Suprapubic skin (tissue), 4 donors: ENCODE measurements around the gene GEMIN5. TPM values are rescaled to one million over a fixed set of nuclear protein-coding genes. Genes with fewer than 3 reads are reported as not detected.

Experiments used
- DNase-seq, 2 donors: peaks; one replicate each; pipeline ENCODE4 v3.0.0-alpha.2; 2019; ENCODE audit warnings: low spot score in 2 of 2
- H3K27ac ChIP-seq: fragments of 200-600 bp; sonication (generic); one replicate; pipeline ENCODE4 v1.5.1; 2019
- H3K27me3 ChIP-seq: fragments of 200-600 bp; sonication (generic); one replicate; pipeline ENCODE4 v1.5.1; 2019
- H3K36me3 ChIP-seq: fragments of 200-600 bp; sonication (generic); one replicate; pipeline ENCODE4 v1.5.1; 2019
- H3K4me1 ChIP-seq: fragments of 200-600 bp; sonication (generic); one replicate; pipeline ENCODE4 v1.5.1; 2019
- H3K4me3 ChIP-seq: fragments of 200-600 bp; sonication (generic); one replicate; pipeline ENCODE4 v1.5.1; 2019; ENCODE audit warnings: mild to moderate bottlenecking
- H3K9me3 ChIP-seq: fragments of 200-600 bp; sonication (generic); one replicate; pipeline ENCODE4 v1.5.1; 2019
- EP300 ChIP-seq: sonication (generic); formaldehyde crosslinking; IDR thresholded peaks from one replicate; pipeline ENCODE4 v1.6.1; 2017; ENCODE audit warnings: antibody characterized with exemption
- POLR2A ChIP-seq, 2 donors: fragments of 450-650 bp; IDR thresholded peaks; one replicate each; pipeline ENCODE4 v1.6.1; 2017; ENCODE audit warnings: antibody characterized with exemption in 2 of 2, mild to moderate bottlenecking in 2 of 2, moderate library complexity in 2 of 2
- POLR2AphosphoS5 ChIP-seq, 3 donors: sonication (generic); formaldehyde crosslinking; IDR thresholded peaks; one replicate each; pipeline ENCODE4 v1.6.1; 2017; ENCODE audit warnings: antibody characterized with exemption in 3 of 3
- WGBS: methylation state at CpG from one replicate; pipeline ENCODE4 v1.1.5; 2018; 5-methylcytosine and 5-hydroxymethylcytosine counted together
- total RNA-seq, 4 donors: library from RNA; depleted of rRNA; stranded (reverse); fragments of >200 nt; gene quantifications; one replicate each; pipeline ENCODE4 v1.1.0, GENCODE V29; 2016
- TF ChIP-seq, protein P1 (sequence below), 2 donors: fragments of 200-600 bp in 1 of 2; fragments of 450-650 bp in 1 of 2; sonication (generic) in 1 of 2; IDR thresholded peaks; one replicate each; pipeline ENCODE4 v1.5.1; 2016 to 2019; ENCODE audit warnings: antibody characterized with exemption in 2 of 2, mild to moderate bottlenecking in 1 of 2, moderate library complexity in 1 of 2

GEMIN5 gene
- total RNA-seq, 4 donors from 2014 or later = 14.7 to 26.8 (median 17.9) TPM

DNA sequence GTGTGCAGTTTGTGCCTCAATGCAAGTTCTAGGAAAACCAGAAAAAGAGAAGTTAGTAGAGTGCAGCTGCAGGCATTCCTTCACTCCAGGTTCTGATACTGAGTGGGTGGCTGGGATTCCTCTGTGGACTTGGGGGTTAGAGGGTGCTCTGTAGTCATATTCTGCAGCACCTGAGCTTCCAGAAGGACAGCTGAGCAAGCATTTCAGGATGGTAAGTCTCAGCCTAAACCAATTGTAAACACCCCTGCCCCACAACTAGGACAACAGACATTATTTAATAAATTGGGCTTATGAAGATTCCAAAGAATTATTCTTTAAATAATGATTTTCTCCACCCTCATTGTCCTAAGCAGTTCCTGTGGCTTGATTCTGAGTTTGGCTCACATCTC lies 96.7 kb downstream of the GEMIN5 start:
- H3K27me3 ChIP-seq = no peaks in the 10 kb centered on the region
- H3K36me3 ChIP-seq = peaks cover 13% of the 10 kb centered on the region
- TF ChIP-seq EP300 = no peak
- no peak for TF ChIP-seq POLR2AphosphoS5 (IDR thresholded peaks at IDR 0.05)
- TF ChIP-seq, protein P1, sequence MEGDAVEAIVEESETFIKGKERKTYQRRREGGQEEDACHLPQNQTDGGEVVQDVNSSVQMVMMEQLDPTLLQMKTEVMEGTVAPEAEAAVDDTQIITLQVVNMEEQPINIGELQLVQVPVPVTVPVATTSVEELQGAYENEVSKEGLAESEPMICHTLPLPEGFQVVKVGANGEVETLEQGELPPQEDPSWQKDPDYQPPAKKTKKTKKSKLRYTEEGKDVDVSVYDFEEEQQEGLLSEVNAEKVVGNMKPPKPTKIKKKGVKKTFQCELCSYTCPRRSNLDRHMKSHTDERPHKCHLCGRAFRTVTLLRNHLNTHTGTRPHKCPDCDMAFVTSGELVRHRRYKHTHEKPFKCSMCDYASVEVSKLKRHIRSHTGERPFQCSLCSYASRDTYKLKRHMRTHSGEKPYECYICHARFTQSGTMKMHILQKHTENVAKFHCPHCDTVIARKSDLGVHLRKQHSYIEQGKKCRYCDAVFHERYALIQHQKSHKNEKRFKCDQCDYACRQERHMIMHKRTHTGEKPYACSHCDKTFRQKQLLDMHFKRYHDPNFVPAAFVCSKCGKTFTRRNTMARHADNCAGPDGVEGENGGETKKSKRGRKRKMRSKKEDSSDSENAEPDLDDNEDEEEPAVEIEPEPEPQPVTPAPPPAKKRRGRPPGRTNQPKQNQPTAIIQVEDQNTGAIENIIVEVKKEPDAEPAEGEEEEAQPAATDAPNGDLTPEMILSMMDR (IDR thresholded peaks at IDR 0.05) = no peak
- no peak for TF ChIP-seq POLR2A (IDR thresholded peaks at IDR 0.05)
- H3K27ac ChIP-seq = no peak overlapping the region
- H3K4me3 ChIP-seq = no peak overlapping the region
- peaks cover 7% of the 10 kb centered on the region for H3K4me1 ChIP-seq
- H3K9me3 ChIP-seq = no peaks in the 10 kb centered on the region
- DNase-seq = no peak

DNA sequence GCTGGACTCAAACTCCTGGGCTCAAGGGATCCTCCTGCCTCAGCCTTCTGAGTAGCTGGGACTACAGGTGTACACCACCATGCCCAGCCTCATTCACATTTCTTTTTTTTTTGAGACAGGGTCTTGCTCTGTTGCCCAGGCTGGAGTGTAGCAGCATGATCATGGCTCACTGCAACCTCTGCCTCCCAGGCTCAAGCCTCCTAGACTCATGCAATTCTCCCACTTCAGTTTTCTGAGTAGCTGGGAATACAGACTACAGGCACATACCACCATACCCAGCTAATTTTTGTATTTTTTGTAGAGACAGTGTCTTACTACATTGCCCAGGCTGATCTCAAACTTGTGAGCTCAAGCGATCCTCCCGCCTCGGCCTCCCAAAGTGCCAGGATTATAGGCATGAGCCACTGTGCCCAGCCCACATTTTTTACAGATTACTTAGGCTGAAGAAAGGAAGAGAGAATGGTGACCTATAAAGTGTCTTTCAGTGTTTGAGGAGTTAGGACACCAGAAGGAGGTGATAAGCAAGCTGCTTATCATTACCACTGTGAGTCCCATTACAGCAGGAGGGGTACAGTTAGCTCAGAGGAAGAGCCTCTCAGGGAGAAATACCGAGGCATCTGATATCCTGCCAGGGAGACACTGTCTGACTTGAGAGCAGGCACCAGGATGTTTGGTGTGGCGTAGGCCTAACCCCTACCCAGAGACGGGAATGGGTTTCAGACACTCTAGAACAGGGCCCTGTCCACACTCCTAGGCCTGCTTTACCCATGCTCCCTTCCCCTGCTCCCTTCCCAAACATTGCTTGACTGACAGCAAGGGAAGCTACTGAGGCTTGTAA lies 97.4 kb downstream of the GEMIN5 start:
- H3K27ac ChIP-seq = no peak overlapping the region
- 78% methylated on average over 6 of the region's 6 CpGs for WGBS
- TF ChIP-seq POLR2A (IDR thresholded peaks at IDR 0.05) (no peak), POLR2AphosphoS5 (IDR thresholded peaks at IDR 0.05) (no peak), EP300 (no peak)
- TF ChIP-seq, protein P1 (IDR thresholded peaks at IDR 0.05) = no peak

More for the DNA sequence above, 97.4 kb downstream of the GEMIN5 start:
- H3K4me1 ChIP-seq = peaks cover 8% of the 10 kb centered on the region
- H3K27me3 ChIP-seq = no peaks in the 10 kb centered on the region
- peaks cover 13% of the 10 kb centered on the region for H3K36me3 ChIP-seq
- H3K9me3 ChIP-seq = no peaks in the 10 kb centered on the region
- no peak for DNase-seq
- H3K4me3 ChIP-seq = no peak overlapping the region

Other genes starting within 250 kb of the GEMIN5 start
- 100 to 1,000 TPM in 3 of 4 donors, 10 to 100 TPM in 1; 98.5 to 127 (median 110) TPM for gene LARP1, start 182.8 kb downstream of the GEMIN5 start, total RNA-seq
- 10 to 100 TPM; 27.1 to 62.1 (median 40.8) TPM for gene FAXDC2, start 87.6 kb downstream of the GEMIN5 start, total RNA-seq
- 10 to 100 TPM; 55.3 to 83.5 (median 76.6) TPM for gene CNOT8, start 79.6 kb downstream of the GEMIN5 start, total RNA-seq
- gene MRPL22, start 2.9 kb upstream of the GEMIN5 start, total RNA-seq = 10 to 100 TPM; 12.2 to 30.2 (median 21.7) TPM
- gene KIF4B, start 75.5 kb upstream of the GEMIN5 start, total RNA-seq = under 1 TPM in 1 of 4 donors, not detected in 3; 0.72 TPM